Sigmoid colon (tissue), 4 donors: ENCODE results near the gene RAE1.

ENCODE experiments used
- EP300 ChIP-seq, 4 donors: sonication (generic); formaldehyde crosslinking; IDR thresholded peaks; one replicate each; pipeline ENCODE4 v1.6.1; 2017; ENCODE audit warnings: antibody characterized with exemption in 4 of 4
- POLR2A ChIP-seq, 2 donors: fragments of 450-650 bp; IDR thresholded peaks; one replicate each; pipeline ENCODE4 v1.6.1; 2016; ENCODE audit warnings: antibody characterized with exemption in 2 of 2, mild to moderate bottlenecking in 2 of 2, moderate library complexity in 2 of 2
- POLR2AphosphoS5 ChIP-seq, 4 donors: sonication (generic); formaldehyde crosslinking; IDR thresholded peaks; one replicate each; pipeline ENCODE4 v1.6.1; 2017; ENCODE audit warnings: antibody characterized with exemption in 4 of 4
- TF ChIP-seq, protein P1 (sequence below), 4 experiments: fragments of 450-650 bp in 3 of 4; fragments of 200-600 bp in 1 of 4; IDR thresholded peaks; one replicate each; pipeline ENCODE4 v1.5.1; 2016 to 2019; ENCODE audit warnings: antibody characterized with exemption in 4 of 4, mild to moderate bottlenecking in 3 of 4, moderate library complexity in 2 of 4

GRCh38 chr20:57387945-57388371, 36.9 kb downstream of the RAE1 start:
- no peak for TF ChIP-seq POLR2A (IDR thresholded peaks at IDR 0.05)
- no peak for TF ChIP-seq EP300 (IDR thresholded peaks at IDR 0.05)
- TF ChIP-seq, protein P1, sequence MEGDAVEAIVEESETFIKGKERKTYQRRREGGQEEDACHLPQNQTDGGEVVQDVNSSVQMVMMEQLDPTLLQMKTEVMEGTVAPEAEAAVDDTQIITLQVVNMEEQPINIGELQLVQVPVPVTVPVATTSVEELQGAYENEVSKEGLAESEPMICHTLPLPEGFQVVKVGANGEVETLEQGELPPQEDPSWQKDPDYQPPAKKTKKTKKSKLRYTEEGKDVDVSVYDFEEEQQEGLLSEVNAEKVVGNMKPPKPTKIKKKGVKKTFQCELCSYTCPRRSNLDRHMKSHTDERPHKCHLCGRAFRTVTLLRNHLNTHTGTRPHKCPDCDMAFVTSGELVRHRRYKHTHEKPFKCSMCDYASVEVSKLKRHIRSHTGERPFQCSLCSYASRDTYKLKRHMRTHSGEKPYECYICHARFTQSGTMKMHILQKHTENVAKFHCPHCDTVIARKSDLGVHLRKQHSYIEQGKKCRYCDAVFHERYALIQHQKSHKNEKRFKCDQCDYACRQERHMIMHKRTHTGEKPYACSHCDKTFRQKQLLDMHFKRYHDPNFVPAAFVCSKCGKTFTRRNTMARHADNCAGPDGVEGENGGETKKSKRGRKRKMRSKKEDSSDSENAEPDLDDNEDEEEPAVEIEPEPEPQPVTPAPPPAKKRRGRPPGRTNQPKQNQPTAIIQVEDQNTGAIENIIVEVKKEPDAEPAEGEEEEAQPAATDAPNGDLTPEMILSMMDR (IDR thresholded peaks at IDR 0.05), result no peak
- no peak for TF ChIP-seq POLR2AphosphoS5 (IDR thresholded peaks at IDR 0.05)
